SU-DHL-6 (cell line): Measurements from ENCODE around the gene WFDC6.

ENCODE experiments used
- H2AFZ ChIP-seq: fragments of 200-600 bp; sonication (generic); 2 replicates; pipeline ENCODE4 v1.6.1; 2014; ENCODE audit warnings: low read depth, mild to moderate bottlenecking, moderate library complexity, mixed read lengths, antibody characterized with exemption, low read length; ENCODE audit not compliant: severe bottlenecking
- H3F3A ChIP-seq: fragments of 200-600 bp; shearing (Covaris generic); 2 replicates; pipeline ENCODE4 v1.6.0; 2016; ENCODE audit warnings: antibody characterized with exemption, mild to moderate bottlenecking; ENCODE audit not compliant: insufficient read depth
- H3K27ac ChIP-seq: fragments of 200-600 bp; sonication (generic); 2 replicates; pipeline ENCODE4 v1.5.1; 2016; ENCODE audit warnings: low read depth, mild to moderate bottlenecking, low read length, moderate library complexity, mixed read lengths
- H3K27me3 ChIP-seq: fragments of 200-600 bp; sonication (generic), shearing (Covaris generic); 2 replicates; pipeline ENCODE4 v1.6.0; 2014; ENCODE audit warnings: mild to moderate bottlenecking, low read length
- H3K36me3 ChIP-seq: fragments of 200-600 bp; sonication (generic); 2 replicates; pipeline ENCODE4 v1.6.1; 2014; ENCODE audit warnings: mild to moderate bottlenecking, low read length, mixed read lengths
- H3K4me2 ChIP-seq: fragments of 300-600, 200-600 bp; shearing (Covaris generic), sonication (generic); 2 replicates; pipeline ENCODE4 v1.6.0; 2014; ENCODE audit warnings: low read length, low read depth, mild to moderate bottlenecking; ENCODE audit not compliant: poor library complexity, severe bottlenecking
- H3K4me3 ChIP-seq: fragments of 200-600 bp; sonication (generic); 2 replicates; pipeline ENCODE4 v1.5.1; 2014; ENCODE audit warnings: antibody characterized with exemption, low read length, mild to moderate bottlenecking, mixed read lengths; ENCODE audit not compliant: insufficient read depth, poor library complexity, severe bottlenecking
- H3K79me2 ChIP-seq: fragments of 200-600 bp; sonication (generic); 2 replicates; pipeline ENCODE4 v1.6.1; 2014; ENCODE audit warnings: mild to moderate bottlenecking, low read length, moderate library complexity; ENCODE audit not compliant: insufficient read depth
- H3K9ac ChIP-seq: fragments of 200-600 bp; sonication (generic); 2 replicates; pipeline ENCODE4 v1.7.0; 2014; ENCODE audit warnings: mild to moderate bottlenecking, low read length
- H3K9me2 ChIP-seq: fragments of 200-600 bp; sonication (generic); replicated peaks from 2 replicates; pipeline ENCODE4 v1.6.1; 2014; ENCODE audit warnings: low read length; ENCODE audit not compliant: insufficient read depth
- H3K9me3 ChIP-seq: fragments of 200-600 bp; sonication (generic); 2 replicates; pipeline ENCODE4 v1.6.1; 2014; ENCODE audit warnings: low read length, mixed read lengths; ENCODE audit not compliant: insufficient read depth
- H4K20me1 ChIP-seq: fragments of 200-600 bp; sonication (generic); 2 replicates; pipeline ENCODE4 v1.6.1; 2014; ENCODE audit warnings: low read depth, mild to moderate bottlenecking, antibody characterized with exemption, low read length, moderate library complexity, mixed read lengths
- EZH2phosphoT487 ChIP-seq: fragments of 200-600 bp; sonication (generic), shearing (Covaris generic); conservative IDR thresholded peaks from 2 replicates; pipeline ENCODE4 v1.6.1; 2018; ENCODE audit warnings: mild to moderate bottlenecking, antibody characterized with exemption, low read length, moderate library complexity, mixed read lengths
- TF ChIP-seq, protein P1 (sequence below): fragments of 200-600 bp; sonication (generic); IDR thresholded peaks from one replicate; pipeline ENCODE4 v1.5.1; 2017; ENCODE audit warnings: antibody characterized with exemption, mild to moderate bottlenecking, low read length, moderate library complexity; ENCODE audit not compliant: insufficient read depth, poor library complexity, severe bottlenecking

WFDC6 gene

DNA sequence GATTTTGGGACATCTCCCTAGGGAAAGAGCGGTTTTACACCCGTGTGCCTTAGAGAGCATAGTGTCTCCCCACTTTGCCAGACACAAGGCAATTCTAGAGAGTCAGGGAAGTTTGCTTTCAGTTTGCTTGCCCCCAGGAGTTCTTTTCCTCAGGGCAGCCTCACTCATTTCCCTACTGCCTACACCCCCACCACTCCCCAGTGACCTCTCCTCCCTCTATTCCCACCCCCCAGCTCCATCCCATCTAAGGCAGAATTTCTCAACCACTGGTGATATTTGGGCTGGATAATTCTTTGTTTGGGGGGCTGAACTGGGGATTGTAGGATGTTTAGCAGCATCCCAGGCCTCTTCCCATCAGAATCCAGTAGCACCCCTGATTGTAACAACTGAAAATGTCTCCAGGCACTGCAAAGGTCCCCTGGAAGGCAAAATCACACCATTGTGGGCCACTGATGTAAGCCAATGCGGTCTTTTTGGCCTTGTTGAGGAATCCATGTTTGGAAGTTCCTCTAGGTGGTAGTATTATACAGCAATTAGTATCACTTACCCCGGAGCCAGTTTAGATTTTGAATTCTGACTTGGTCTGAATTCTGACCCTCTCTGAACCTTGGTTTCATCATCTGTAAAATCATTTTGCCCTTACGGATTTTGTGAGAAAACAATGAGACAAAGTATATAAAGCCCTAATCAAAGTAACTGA lies 6.6 kb upstream of the WFDC6 start:
- Histone ChIP-seq H3K27ac (no peak overlapping the region), H4K20me1 (no peaks in the 10 kb centered on the region), H3K4me2 (no peak overlapping the region), H2AFZ (no peak overlapping the region), H3F3A (no peaks in the 10 kb centered on the region), H3K9me2 (no peaks in the 10 kb centered on the region), H3K9me3 (no peaks in the 10 kb centered on the region), H3K4me3 (no peak overlapping the region), H3K27me3 (0 out of 2 replicates have a peak, but pooled peaks cover 3% of the 10 kb centered on the region), H3K79me2 (no peaks in the 10 kb centered on the region), H3K9ac (no peak overlapping the region), H3K36me3 (no peaks in the 10 kb centered on the region)
- TF ChIP-seq EZH2phosphoT487, result no peak
- TF ChIP-seq, protein P1, sequence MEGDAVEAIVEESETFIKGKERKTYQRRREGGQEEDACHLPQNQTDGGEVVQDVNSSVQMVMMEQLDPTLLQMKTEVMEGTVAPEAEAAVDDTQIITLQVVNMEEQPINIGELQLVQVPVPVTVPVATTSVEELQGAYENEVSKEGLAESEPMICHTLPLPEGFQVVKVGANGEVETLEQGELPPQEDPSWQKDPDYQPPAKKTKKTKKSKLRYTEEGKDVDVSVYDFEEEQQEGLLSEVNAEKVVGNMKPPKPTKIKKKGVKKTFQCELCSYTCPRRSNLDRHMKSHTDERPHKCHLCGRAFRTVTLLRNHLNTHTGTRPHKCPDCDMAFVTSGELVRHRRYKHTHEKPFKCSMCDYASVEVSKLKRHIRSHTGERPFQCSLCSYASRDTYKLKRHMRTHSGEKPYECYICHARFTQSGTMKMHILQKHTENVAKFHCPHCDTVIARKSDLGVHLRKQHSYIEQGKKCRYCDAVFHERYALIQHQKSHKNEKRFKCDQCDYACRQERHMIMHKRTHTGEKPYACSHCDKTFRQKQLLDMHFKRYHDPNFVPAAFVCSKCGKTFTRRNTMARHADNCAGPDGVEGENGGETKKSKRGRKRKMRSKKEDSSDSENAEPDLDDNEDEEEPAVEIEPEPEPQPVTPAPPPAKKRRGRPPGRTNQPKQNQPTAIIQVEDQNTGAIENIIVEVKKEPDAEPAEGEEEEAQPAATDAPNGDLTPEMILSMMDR, result no peak

DNA sequence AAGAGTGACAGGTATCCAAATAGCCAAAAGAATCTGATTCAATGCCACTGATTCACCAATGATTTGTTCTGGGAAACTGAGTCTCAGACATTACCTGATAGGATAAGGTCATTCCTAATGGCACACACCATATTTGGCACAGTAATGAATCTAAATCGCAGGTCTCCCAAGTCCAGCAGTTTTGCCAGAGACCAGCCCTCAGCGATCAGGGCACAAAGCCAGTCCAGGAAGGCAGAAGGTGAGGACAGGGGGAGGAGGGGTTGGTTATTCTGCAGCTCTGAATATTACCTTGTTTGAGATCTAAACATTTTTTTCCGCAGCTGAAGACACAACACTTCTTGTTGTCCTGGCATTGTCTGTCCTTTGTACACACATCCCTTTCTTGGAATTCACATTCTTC lies 6.1 kb upstream of the WFDC6 start:
- Histone ChIP-seq H2AFZ (no peak overlapping the region), H3K9me3 (no peaks in the 10 kb centered on the region)

DNA sequence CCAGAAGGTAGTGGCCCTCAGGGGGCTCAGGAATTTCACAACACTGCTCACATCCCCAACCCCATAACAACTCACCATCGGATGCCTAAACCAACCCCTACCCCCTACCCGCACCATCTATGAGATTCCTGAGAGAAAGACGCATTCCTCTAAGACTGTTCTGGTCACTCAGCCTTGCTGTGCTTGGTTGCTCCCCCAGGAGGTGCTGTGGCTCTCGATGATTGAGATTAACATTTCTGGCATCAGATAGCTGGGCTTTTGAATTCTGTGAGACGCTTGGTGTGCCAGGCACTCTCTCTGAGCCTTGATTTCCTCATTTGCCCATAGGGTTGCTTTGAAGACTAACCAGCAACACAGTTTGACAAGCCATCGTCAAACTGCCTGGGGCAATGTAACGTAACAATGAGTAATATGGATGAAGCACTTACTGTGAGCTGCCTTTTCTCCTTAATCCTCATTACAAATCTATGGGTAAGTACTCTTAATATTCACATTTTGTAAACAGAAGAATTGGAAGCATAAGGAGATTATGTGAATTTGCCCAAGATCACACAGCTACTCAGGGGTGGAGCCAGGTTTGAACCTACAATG lies 978 bp downstream of the WFDC6 start:
- Histone ChIP-seq H3K36me3 (no peaks in the 10 kb centered on the region), H3K9me3 (no peaks in the 10 kb centered on the region), H3K9ac (no peak overlapping the region), H3K79me2 (no peaks in the 10 kb centered on the region), H3K4me2 (no peak overlapping the region), H3K4me3 (no peak overlapping the region), H2AFZ (no peak overlapping the region), H3K27ac (no peak overlapping the region), H3F3A (no peaks in the 10 kb centered on the region), H4K20me1 (no peaks in the 10 kb centered on the region), H3K9me2 (no peaks in the 10 kb centered on the region), H3K27me3 (no peaks in the 10 kb centered on the region)
- TF ChIP-seq, protein P1, result no peak
- TF ChIP-seq EZH2phosphoT487, result no peak

More for the DNA sequence above, 6.1 kb upstream of the WFDC6 start:
- Histone ChIP-seq H3K36me3 (no peaks in the 10 kb centered on the region), H3K27me3 (0 out of 2 replicates have a peak, but pooled peaks cover 3% of the 10 kb centered on the region), H3K79me2 (no peaks in the 10 kb centered on the region), H4K20me1 (no peaks in the 10 kb centered on the region), H3K9me2 (no peaks in the 10 kb centered on the region), H3K27ac (no peak overlapping the region), H3K9ac (no peak overlapping the region), H3K4me2 (no peak overlapping the region), H3F3A (no peaks in the 10 kb centered on the region), H3K4me3 (no peak overlapping the region)
- TF ChIP-seq, protein P1, result no peak
- TF ChIP-seq EZH2phosphoT487, result no peak
